GM18505 (cell line): ENCODE measurements around the gene TANC1.

Experiments
- ATAC-seq: cut with Tn5 transposase; IDR thresholded peaks from one replicate; pipeline ENCODE4 v1.9.1; 2021; ENCODE audit not compliant: unreplicated experiment
- POLR2A ChIP-seq: IDR thresholded peaks from 4 replicates; pipeline ENCODE4 v1.6.1; 2011; ENCODE audit warnings: borderline replicate concordance; ENCODE audit not compliant: insufficient read depth, insufficient read length; ENCODE audit errors: extremely low read depth

TANC1 gene

GRCh38 chr2:159124931-159125467 lies 156.6 kb downstream of the TANC1 start:
- ATAC-seq = no peak
- TF ChIP-seq POLR2A = no peak

GRCh38 chr2:159125858-159126257 lies 157.4 kb downstream of the TANC1 start:
- no peak for TF ChIP-seq POLR2A
- ATAC-seq = no peak

GRCh38 chr2:159126432-159127022 lies 158.1 kb downstream of the TANC1 start:
- no peak for ATAC-seq
- TF ChIP-seq POLR2A = no peak

DNA sequence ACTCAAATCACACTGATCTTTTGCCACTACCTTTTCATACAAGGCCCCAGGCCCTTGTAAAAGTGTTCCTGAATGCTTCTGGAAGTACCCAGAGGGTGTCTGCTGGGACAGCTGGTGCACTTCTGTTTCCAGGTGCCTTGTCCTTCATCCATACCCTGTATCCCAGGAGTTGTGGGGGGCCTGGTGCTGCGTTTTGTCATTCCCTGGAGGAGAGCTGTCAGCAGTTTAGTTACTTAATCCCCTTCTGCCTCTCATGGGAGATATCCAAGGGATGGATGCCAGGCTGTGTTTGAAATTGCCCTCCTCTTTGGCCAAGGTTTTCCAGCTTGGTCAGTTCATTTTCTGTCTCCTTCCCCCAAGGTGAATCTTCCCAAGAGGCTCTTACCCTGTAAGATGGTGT lies 159.8 kb downstream of the TANC1 start:
- no peak for TF ChIP-seq POLR2A
- ATAC-seq = no peak

- no peak for TF ChIP-seq POLR2A
- no peak for ATAC-seq
These were observed 160.8 kb downstream of the TANC1 start for GRCh38 chr2:159129269-159129668.

DNA sequence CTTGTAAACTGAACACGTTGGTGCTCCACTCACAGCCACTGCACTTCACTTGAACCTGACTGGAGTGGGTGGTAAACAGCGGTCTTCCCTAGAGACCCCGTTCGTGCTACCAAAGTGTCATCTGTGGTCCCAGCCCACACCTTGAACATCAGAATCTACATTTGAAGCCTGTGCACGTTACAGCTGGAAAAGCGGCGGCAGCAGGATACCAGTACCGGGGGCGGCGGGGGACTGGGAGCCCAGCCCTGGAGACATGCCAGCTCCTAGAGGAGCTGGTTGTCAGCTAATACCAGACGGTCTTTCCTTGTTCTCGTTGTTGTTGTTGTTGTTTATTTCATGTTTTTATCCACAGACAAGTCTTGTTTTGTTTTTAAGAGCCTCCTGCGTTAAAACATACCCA lies 161.4 kb downstream of the TANC1 start:
- no peak for ATAC-seq
- TF ChIP-seq POLR2A = no peak

DNA sequence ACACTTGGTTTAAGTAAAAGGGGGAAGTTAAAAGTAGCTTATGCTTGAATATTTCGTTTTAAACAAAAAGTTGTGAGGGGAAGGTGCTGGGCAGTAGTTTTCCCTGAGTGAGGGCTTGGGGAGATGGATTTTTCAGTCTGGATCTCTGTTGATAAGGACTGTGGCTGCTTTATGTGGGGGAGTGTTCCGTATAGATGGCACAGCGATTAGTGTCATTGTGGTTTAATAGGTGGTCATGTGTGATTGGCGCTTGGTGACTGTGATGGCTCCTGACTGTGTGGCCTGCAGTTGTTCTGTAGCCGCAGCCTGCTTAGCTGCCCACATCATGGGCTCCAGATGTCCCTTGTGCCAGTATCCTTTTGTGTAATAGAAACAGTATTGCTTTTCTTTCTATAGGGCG lies 161.9 kb downstream of the TANC1 start:
- TF ChIP-seq POLR2A = no peak
- ATAC-seq = no peak

- TF ChIP-seq POLR2A = no peak
- ATAC-seq = no peak
These were observed 162.9 kb downstream of the TANC1 start for GRCh38 chr2:159131267-159131913.

DNA sequence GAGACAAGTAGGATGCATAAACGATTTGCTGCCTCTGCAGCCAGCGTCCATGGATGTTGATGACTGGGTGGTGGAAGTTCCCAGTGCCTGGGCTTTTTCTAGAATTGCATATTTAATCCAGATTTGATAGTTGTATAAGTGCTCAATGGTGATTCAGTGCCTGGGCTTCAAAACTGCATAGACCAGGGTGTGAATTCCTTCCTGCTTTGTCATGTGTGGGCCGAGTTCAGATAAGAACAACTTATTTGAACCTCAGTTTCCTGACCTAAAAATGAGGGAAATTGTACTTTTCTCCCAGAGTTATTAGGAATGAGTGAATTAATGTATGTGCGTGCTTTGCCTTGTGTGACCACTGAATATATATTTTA lies 163.5 kb downstream of the TANC1 start:
- ATAC-seq = no peak
- TF ChIP-seq POLR2A = no peak

- no peak for TF ChIP-seq POLR2A
- ATAC-seq = no peak
These were observed 165.4 kb downstream of the TANC1 start for GRCh38 chr2:159133797-159134196.

DNA sequence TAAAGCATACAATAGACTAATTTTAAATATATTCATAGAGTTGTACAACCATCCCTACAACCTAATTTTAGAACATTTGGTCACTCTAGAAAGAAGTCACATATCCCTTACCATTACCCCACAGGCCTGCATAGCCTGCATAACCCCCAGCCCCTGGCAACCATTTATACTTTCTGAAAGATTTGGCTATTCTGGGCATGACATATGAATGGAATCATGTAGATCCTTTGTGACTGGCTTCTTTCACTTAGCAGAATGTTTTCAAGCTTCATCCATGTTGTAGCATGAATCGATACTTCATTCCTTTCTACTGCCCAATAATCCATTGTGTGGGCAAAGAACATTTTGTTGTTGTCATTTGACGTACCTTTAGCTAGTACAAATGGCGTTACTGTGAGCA lies 166.5 kb downstream of the TANC1 start:
- TF ChIP-seq POLR2A = no peak
- ATAC-seq = no peak

DNA sequence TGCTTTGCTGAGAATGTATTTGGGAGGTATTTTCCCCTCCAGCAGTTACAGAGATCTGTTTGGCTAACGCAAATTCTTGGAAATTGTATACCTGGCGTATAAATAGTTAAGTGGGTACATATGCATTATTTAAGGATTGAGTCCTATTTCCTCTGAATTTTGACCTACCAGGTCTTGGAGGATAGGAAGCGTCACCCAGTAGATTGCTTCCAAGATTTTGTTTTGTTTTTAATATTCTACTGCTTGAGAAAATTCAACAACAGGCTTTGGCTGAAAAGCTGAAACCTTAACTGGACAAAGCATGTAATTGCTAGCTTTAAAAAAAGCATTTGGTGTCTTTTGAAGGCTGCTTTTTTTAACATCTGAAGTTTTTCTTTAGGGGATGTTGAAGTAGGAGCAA lies 168.0 kb downstream of the TANC1 start:
- no peak for ATAC-seq
- no peak for TF ChIP-seq POLR2A

GRCh38 chr2:159137511-159138241 lies 169.2 kb downstream of the TANC1 start:
- ATAC-seq = no peak

GRCh38 chr2:159138642-159139182 lies 170.3 kb downstream of the TANC1 start:
- no peak for TF ChIP-seq POLR2A
- no peak for ATAC-seq

More at GRCh38 chr2:159137511-159138241, 169.2 kb downstream of the TANC1 start:
- TF ChIP-seq POLR2A = no peak

DNA sequence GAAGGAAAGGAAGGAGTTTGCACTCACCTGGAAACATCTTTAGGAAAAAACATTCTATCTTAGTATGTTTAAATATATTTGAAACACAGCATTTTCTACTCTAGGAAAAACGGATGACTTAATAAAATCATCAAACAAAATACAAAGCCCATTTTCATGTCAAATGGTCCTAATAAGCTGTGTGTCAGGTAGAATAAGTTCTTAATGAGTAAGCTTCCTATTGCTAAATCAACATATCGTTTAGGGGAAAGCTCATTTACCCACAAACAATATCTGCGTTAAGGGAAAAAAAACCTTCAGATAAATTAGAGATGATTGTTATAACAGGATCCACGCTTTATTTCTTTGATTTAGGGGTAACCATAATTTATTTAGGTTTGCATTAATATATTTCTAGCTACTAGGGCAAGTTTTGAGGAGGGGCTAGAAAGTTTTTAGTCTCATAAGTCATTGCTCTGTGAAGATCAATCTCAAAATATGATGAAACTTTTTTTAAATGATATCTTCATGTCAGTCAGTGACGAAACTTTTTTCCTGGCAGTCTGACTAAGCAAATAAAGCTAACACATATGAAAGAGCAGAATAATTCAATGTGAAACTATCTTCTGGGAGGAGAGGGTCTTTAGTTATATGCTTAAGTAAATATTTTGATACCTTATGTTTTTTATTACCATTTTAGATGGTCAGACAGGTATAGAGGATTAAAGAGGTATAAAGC lies 170.9 kb downstream of the TANC1 start:
- ATAC-seq = no peak
- TF ChIP-seq POLR2A = no peak
